IMR-90 (cell line): ENCODE results near the gene PAX2.

ENCODE experiments used
- CTCF ChIP-seq: conservative IDR thresholded peaks from 2 replicates; pipeline ENCODE4 v1.5.1; 2012; ENCODE audit warnings: mild to moderate bottlenecking, low read depth, low read length, improper control_type of control experiment
- SMC3 ChIP-seq: fragments of 150-350 bp; IDR thresholded peaks from 2 replicates; pipeline ENCODE4 v1.6.1; 2016; ENCODE audit warnings: low read depth, mild to moderate bottlenecking, antibody characterized with exemption, low read length, moderate library complexity

- TF ChIP-seq SMC3: no peak
- TF ChIP-seq CTCF: no peak
These were observed 72.0 kb downstream of the PAX2 start for GRCh38 chr10:100817268-100817839.
